ENCODE measurements around the gene C3orf52.

GRCh38 chr3:112116748-112117186 lies 30.6 kb downstream of the C3orf52 start:
- TF ChIP-seq CTCF (IDR thresholded peaks at IDR 0.05) (no peak), POLR2A (IDR thresholded peaks at IDR 0.05) (no peak)
